Activated CD4-positive, alpha-beta T cell treated with anti-CD3 and anti-CD28 coated beads for 1 hour (primary cell): ENCODE results near the gene UBXN1.
"Not testable (repeated sequence)": the region's sequence is repeated elsewhere in the genome, so short reads cannot be mapped to it uniquely, and the experiment has no call there.

ENCODE experiments used
- DNase-seq: peaks from one replicate; pipeline ENCODE4 v3.0.0-alpha.2; 2020

UBXN1 gene

DNA sequence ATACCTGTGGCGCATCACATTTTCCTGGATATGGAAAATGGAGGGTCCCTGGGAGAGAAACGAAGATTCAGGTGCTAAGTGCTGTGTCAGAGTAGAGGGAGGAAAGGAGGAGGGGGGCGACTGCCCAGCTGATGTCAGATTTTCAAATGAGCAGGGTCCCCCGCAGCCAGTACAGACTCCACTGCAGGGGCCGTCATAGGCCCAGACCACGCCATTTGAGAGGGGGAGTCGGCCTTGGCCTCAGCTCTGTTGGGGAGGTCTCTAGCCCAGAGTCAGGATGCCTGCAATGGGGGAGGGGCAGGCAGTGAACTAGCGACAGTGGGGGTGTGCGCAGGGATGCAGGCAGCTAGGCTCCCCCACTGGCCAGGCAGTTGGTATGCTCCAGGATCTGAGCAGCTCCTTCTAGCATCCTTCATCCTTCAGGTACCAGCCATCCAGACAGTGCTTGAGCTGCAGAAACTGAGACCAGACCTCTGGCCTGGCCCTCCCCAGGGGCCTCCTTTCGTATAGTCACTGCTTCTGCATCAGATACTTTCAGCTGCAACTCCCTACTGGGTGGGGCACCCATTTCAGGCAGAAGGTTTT lies 28.5 kb upstream of the UBXN1 start, which contains the start of the genes BSCL2 and GNG3:
TSS of gene BSCL2 (minus strand) at position 148 of the 585 bp plus-strand sequence. CDS start 229 bp downstream, outside the sequence.
TSS of gene GNG3 (plus strand) at position 400 of the 585 bp plus-strand sequence. CDS start 620 bp downstream, outside the sequence.
- DNase-seq = no peak

- DNase-seq = no peak
These were observed 28.0 kb upstream of the UBXN1 start for GRCh38 chr11:62706850-62707247.

DNA sequence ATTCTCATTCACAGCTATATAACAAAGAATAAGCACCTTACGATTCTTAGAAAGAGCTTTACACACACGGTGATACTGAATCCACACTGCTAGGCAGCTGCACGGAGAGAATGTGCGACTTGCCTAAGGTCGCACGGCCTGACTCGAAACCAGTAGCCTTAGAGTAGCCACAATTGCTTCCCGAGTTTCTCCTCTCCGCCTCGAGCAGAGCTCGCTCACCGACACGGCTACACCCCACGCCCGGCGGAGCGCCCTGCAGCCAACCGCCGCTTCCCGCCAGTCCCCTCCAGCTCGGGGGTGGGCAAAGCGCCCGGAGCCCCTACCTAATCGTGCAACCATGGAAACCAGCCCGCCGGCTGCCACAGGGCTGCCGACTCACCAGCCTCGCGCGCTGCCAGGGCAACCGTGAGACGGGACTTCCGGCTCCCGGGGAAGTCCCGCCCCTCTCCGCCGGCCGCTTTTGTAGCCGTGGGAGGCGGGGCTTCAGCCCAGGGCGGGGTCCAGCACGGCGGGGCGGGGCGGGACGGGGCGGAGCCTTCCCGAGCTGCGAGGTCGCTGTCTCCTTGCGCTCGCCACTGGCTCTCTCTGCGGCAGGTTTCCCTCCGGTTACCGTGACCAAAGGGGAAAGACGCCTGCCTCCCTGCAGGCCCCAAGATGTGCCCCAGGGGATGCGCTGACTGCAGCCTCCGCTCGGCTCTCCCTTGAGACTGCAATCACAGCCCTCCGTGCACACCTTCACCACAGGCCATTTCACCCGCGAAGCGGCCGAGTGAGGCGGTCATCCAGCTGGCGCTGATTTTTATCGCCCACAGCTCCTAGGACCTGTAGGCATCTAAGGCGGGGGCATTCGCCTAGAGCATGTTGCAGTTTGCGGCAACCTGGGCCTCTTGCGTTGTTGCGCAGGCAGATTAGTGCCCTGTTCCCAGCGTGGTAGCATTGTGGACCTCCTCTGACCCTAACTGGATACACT lies 27.3 kb upstream of the UBXN1 start:
- DNase-seq = peak; percentile 93

DNA sequence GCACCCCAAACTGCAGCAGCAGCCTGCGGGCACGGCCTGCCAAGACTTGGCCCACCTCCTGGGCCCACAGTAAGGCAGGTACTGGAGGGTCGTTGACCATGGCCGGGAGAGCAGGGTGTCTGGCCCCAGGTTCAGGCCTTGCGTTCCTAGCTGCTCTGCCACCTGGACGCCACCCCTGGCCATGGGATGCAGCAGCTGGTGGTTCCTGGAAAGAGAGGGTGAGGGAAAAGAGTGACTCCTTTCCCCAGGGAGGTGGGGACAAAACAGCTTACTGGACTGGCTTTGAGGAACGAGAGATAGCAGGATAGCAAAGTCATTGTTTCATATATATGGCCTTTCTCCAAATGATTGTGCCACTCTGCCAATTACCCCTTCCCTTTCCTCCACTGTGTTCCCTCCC lies 26.5 kb upstream of the UBXN1 start:
- no peak for DNase-seq

GRCh38 chr11:62703921-62704320 lies 25.0 kb upstream of the UBXN1 start:
- not testable (repeated sequence) for DNase-seq

GRCh38 chr11:62702246-62702645 lies 23.4 kb upstream of the UBXN1 start:
- no peak for DNase-seq

- peak; percentile 59 for DNase-seq
These were observed 15.7 kb upstream of the UBXN1 start for GRCh38 chr11:62694455-62695167.

DNA sequence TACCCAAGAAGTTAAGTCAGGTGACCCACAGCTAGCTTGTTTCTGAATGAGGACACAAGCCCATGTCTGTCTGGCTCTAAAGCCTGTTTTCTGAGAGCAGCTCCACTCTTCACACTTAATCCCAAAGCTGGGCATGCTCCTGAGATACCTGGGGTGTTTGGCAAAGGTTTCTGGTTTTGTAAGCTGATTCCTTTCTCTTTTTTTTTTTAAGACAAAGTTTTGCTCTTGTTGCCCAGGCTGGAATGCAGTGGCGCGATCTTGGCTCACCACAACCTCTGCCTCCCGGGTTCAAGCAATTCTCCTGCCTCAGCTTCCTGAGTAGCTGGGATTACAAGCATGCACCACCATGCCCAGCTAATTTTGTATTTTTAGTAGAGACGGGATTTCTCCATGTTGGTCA lies 14.8 kb upstream of the UBXN1 start:
- not testable (repeated sequence) for DNase-seq

DNA sequence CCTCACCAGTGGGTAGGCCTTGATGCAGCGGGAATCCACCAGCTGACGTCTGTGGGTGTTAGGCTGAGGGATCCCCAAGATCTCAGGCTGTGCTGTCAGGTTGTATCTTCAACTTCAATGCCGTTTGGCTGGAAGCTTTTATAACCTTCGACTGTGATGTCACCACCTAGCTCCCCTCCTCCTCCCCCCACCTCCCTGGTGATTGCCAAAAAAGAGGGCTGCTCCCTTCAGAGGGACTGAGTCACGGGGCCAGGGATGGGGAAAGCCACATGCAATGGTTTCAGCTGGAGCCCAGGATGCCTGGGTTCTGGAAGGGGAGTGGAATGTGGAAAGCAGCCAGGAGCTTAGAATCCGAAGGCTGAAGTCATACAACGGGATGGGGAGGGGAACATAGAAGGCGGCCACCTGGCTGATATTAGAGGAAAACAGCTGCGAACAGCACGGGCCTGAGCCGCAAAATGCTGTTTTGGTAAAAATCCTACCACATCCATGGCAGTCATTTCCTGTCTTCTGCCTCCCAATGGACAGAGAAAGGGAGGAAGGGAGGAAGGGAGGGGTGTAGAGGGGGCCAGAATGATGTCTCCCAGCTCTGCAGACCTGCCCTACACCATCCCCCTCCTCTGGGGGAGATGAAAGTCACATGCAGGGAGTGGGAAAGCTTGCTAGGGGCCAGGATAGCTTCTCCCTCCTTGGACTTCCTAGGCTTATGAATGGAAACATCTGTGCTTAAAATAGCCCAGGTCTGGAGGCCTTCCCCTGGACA lies 10.7 kb upstream of the UBXN1 start, which contains the start of gene LRRN4CL:
TSS of gene LRRN4CL (minus strand) at position 110 of the 763 bp plus-strand sequence. CDS start 1,022 bp downstream, outside the sequence.
- no peak for DNase-seq

GRCh38 chr11:62688491-62688890 lies 9.6 kb upstream of the UBXN1 start:
- no peak for DNase-seq

DNA sequence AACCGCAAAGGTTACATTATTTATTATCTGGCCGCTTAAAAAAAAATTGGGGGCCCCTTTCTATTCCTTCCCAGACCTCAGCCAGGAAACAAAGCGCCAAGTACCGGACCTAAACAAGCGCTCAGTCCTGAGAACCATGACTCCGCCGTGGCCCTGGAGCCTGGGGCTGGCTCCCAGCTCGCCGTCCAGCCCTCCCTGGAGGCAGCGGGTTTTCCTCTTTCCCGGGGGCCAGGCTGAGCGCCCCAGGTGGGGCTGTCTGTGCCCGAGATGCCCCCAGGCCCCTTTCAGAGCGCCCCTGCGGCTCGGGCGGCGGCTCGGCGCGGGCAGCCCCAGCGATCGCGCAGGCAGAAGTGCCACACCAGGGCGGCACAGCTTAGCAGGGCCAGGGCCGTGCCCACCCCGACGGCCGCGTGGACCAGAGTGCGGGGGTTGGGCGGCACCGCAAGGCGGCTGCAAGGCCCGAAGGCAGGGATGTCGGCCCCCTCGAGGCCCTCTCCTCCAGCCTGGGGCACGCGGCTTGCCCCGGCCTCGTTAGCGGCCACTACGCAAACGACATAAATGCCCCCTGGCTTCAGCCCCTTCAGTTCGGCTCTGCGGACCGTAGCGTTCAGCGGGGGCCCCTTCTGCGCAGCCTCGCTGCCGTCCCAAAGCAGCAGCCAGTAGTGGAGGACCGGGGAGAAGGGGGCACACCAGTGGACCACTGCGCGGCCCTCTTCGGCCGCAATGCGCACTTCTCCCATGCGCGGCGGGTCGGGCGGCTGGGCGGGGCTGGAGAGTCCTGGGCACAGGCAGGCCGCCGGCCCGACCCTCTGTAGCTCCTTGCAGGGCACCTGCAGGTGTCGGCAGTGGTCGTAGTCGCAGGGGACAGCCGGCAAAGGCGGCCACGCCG lies 8.9 kb upstream of the UBXN1 start:
- no peak for DNase-seq

DNA sequence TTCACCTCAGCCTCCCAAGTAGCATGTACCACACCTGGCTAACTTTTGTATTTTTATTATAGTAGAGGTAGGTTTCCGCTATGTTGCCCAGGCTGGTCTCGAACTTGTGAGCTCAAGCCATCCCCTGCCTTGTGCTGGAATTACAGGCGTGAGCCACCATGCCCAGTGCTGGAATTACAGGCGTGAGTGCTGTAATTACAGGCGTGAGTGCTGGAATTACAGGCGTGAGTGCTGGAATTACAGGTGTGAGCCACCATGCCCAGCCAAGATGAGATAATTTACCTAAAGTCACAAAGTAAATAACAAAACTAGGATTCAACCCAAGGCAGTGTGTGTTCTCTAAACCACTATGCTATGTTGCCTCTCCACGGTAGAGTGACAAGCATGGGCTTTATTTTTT lies 3.6 kb upstream of the UBXN1 start:
- no peak for DNase-seq

- DNase-seq = no peak
These were observed 2.0 kb upstream of the UBXN1 start for GRCh38 chr11:62680825-62681240.

GRCh38 chr11:62678433-62678769 lies 472 bp downstream of the UBXN1 start:
- DNase-seq = no peak

DNA sequence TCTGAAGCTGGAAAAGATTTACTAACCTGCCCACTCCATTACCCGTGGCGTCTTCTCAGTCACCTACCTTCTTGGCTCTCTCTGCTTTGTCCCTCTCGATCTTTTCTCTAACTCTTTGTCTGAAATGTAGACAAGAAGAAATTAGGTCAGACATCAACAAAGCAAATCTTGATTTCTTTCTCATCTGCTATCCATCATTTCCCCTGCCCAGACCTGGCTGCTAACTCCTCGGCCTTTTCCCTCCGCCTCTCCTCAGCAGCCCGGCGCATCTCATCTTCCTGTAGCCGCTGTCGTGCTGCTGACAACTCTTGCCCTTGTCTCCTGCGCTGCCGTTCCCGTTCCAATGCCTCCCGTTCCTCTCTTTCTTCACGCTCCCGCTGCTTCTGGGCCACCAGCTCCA lies 1.2 kb downstream of the UBXN1 start:
- no peak for DNase-seq

- no peak for DNase-seq
These were observed 1.7 kb downstream of the UBXN1 start for GRCh38 chr11:62677156-62677555.

- no peak for DNase-seq
These were observed 2.2 kb downstream of the UBXN1 start for GRCh38 chr11:62676698-62677097.

GRCh38 chr11:62675415-62675814 lies 3.5 kb downstream of the UBXN1 start:
- DNase-seq = not testable (repeated sequence)

DNA sequence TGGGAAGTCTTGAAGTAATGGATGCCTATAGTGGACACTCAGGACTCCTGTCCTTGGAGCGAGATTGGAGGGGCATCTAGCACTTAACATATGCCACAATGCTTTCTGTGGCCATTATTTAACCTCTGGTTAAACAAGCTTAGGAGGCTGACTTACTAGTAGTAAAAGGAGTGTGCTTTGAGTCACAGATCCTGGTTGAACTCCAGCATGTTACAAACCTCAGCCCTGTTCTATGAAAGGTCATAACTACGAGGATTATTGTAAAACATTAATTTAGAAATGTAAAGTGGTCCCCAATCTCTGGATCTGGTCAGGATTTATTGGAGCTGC lies 5.7 kb downstream of the UBXN1 start:
- DNase-seq = no peak

- peak; percentile 55 for DNase-seq
These were observed 7.1 kb downstream of the UBXN1 start, which contains the start of the genes LBHD1 and UQCC3 for GRCh38 chr11:62671608-62672389. Gene LBHD1, minus strand, starts transcription at chr11:62672267. Its CDS starts 2,236 bp downstream, at chr11:62670031. Gene UQCC3, plus strand, starts transcription at chr11:62671673. Its CDS starts 73 bp downstream, at chr11:62671746.

DNA sequence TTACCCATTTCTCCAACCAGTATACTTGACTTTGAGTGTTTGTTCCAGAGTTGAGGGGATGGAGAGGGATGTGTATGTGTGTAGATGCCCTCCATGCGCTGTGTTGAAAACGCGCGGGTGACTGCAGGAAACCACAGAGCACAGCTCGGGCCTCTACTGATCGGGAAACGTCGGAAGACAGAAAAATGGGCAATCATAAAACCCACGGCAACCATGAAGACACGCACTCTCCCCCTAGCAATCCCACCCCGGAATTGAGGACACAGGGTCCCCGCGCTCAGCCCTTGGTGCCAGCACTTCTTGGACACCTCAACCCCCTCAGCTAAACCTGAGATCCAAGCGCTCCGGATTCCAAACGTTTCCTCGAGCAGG lies 7.7 kb downstream of the UBXN1 start:
- DNase-seq = no peak
